HK-2 (cell line): ENCODE results near the gene APBA2.
"Not testable (repeated sequence)": the region's sequence is repeated elsewhere in the genome, so short reads cannot be mapped to it uniquely, and the experiment has no call there.

ENCODE experiments used
- DNase-seq: peaks from one replicate; pipeline ENCODE4 v3.0.0-alpha.2; 2018; ENCODE audit not compliant: unreplicated experiment

The APBA2 gene

GRCh38 chr15:28885630-28886430, at the start of gene APBA2:
APBA2 (plus strand) TSS chr15:28885974; CDS start chr15:29053885, 167,911 bp downstream.
- DNase-seq: peak; percentile 38

GRCh38 chr15:28840285-28840684, 45.5 kb upstream of the APBA2 start:
- not testable (repeated sequence) for DNase-seq

GRCh38 chr15:28842210-28842609, 43.6 kb upstream of the APBA2 start:
- not testable (repeated sequence) for DNase-seq

GRCh38 chr15:28843520-28843919, 42.3 kb upstream of the APBA2 start:
- DNase-seq: not testable (repeated sequence)

GRCh38 chr15:28844147-28844546, 41.6 kb upstream of the APBA2 start:
- not testable (repeated sequence) for DNase-seq

GRCh38 chr15:28847247-28847646, 38.5 kb upstream of the APBA2 start:
- DNase-seq: not testable (repeated sequence)

GRCh38 chr15:28847959-28848358, 37.8 kb upstream of the APBA2 start:
- not testable (repeated sequence) for DNase-seq

GRCh38 chr15:28848521-28848920, 37.3 kb upstream of the APBA2 start, which contains the start of gene GOLGA6L7:
GOLGA6L7 (minus strand) TSS chr15:28848644; CDS start chr15:28848549, 95 bp downstream.
- DNase-seq: not testable (repeated sequence)

GRCh38 chr15:28849271-28849670, 36.5 kb upstream of the APBA2 start:
- DNase-seq: not testable (repeated sequence)

GRCh38 chr15:28849766-28850165, 36.0 kb upstream of the APBA2 start:
- not testable (repeated sequence) for DNase-seq

- not testable (repeated sequence) for DNase-seq
Observed at GRCh38 chr15:28853654-28854053, 32.1 kb upstream of the APBA2 start.

- not testable (repeated sequence) for DNase-seq
Observed at GRCh38 chr15:28854578-28854977, 31.2 kb upstream of the APBA2 start.

- DNase-seq: no peak
Observed at GRCh38 chr15:28861031-28861534, 24.7 kb upstream of the APBA2 start.

- DNase-seq: not testable (repeated sequence)
Observed at GRCh38 chr15:28861589-28862293, 24.0 kb upstream of the APBA2 start.

GRCh38 chr15:28868744-28869345, 16.9 kb upstream of the APBA2 start:
- no peak for DNase-seq

- no peak for DNase-seq
Observed at GRCh38 chr15:28871168-28871567, 14.6 kb upstream of the APBA2 start.

- no peak for DNase-seq
Observed at GRCh38 chr15:28873006-28873405, 12.8 kb upstream of the APBA2 start.

- DNase-seq: no peak
Observed at GRCh38 chr15:28873585-28874190, 12.1 kb upstream of the APBA2 start.

- DNase-seq: no peak
Observed at GRCh38 chr15:28875461-28876000, 10.2 kb upstream of the APBA2 start.

GRCh38 chr15:28876131-28876844, 9.5 kb upstream of the APBA2 start:
- DNase-seq: no peak

- DNase-seq: no peak
Observed at GRCh38 chr15:28876845-28877185, 9.0 kb upstream of the APBA2 start.
